ENCODE results near the gene ZSCAN20.

ZSCAN20 gene

DNA sequence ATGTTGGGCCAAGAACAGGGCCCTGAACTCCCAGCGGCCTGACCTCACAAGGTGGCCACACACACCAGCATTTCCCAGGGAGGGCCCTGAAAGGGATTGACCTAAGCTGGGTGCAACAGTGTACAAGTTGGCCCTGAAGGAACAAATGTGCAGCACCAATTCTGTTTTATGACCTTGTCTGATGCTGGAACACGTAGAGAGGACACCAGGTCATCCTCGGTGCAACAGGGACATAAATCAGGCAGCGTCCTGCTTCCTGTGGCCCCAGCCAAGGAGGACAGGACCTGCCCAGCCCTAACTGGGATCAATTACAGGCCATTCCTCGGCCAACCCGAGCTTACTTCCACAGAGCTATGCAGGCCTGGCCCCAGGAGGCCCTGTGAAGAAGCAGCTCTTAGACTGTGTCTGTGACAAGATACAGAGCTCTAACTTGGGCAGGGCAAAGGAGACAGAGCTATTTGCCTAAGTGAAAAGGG, 28.7 kb upstream of the ZSCAN20 start:
- DNase-seq (ENCODE audit: low read depth in 3 of 3), result no peak

DNA sequence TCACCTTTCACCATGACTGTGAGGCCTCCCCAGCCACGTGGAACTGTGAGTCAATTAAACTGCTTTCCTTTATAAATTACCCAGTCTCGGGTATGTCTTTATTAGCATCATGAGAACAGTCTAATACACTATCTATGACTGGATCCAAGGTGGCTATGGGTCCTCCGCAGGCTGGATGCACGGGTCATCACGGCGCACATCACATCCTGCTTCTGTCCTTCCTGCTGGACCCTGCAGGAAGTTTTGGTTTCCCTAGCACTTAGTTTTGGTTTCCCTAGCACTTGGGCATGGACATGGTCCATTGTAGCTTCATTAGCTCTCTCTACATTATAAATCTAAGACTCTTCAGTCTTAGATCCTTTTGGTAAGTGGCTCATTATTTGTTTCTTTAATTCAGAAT, 27.3 kb upstream of the ZSCAN20 start:
- no peak for DNase-seq (ENCODE audit: low read depth in 3 of 3)

DNA sequence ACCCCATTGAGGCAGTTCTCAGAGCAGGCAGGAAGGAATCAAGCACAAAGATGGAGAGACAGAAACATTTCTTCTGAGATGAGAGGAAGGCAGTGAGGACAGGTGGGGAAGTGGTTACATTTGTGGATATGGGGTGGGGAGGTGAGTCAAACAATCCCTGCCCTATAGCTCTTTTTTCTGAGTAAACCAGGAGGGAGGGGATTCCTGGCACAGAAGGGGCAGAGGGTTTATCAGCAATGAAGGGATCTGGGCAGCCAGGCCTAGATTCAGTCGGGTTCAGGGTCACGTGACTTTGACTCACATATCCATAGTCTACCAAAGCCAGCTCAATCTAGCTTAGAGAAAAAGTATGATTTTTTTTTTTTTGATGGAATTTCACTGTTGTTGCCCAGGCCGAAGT, 25.9 kb upstream of the ZSCAN20 start:
- DNase-seq (ENCODE audit: low read depth in 3 of 3), result no peak

DNA sequence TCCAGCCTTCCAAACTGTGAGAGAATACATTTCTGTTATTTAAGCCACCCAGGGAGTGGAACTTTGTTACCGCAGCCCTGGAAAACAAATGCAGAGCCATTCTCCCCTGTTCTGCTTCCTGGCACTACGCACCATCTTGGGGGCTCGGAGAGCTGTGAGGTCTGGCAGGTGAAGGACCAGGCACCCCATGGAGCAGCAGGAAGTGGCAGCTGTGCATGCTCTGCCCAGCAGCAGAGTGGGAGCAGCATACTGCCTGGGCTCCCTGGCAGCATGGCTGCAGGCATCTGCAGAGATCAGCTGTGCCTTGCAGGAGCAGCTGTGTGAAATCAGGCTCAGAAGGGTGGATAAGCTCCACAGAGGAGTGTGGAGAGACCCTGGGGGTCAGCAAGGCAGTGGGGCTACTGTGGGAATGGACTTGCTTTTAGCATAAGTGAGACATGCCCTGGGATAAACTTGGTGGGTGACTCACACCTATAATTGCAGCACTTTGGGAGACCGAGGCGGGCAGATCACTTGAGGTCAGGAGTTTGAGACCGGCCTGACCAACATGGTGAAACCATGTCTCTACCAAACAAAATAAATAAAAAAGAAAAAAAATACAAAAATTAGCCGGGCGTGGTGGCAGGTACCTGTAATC, 17.7 kb upstream of the ZSCAN20 start:
- DNase-seq (ENCODE audit: low read depth in 3 of 3), result no peak

DNA sequence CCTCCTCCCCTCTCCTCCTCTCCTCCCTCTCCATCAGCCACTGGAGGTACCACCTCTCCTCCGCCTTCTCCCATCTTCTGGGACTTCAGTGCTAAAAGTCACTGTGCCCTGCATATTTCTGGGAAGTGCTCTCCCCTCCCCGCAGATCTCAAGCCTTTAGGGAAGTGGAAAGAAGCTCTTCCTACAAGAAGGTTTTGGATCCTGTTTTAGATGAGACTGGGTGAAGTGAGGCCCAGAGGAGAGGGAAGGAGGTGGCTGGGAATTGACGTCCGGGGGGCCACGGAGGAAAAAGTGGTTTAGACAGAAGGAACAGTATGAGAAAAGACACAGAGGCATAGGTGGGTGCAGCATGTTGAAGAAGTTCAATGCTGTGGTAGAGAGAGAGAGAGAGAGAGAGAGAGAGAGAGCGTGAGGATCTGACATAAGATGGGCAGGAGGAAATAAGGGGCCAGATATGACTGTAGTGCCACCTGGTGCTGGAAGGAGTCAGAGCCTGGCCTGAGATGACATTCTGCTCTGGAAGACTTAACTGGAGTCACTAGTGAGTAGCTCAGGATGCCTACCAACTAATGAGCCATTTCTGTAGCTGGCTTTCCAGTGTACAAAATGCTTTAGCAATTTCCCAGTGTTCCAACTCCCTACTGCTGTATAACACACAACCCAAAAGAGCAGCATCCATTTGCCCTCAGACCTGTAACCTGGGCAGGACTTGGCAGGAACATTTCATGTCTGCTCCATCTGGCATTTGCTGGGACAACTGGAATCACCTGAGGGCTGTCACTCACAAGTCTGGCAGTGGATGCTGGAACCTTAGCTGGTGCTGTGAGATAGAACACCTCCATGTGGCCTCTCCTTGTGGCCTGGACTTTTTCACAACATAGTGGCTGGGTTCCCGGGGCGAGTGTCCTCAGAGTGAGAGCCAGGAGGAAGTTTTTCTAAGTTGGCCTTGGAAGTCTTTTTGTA, 16.6 kb upstream of the ZSCAN20 start:
- DNase-seq (ENCODE audit: low read depth in 3 of 3), result no peak

DNA sequence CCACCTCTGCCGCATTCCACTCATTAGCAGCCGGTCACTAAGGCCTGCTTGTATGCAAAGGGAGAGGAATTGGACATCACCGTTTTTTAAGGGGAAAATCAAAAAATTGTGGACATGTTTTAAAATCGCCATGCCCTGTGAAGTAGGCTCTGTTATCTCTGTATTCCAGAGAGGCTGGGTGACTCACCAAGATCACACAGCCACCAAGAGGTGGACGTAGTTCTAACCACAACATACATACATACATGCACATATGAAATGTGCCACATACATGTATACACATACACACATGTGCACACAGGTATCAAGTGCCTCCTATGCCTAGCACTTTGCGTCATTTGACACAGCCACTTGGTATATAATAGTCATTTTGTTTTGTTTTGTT, 16.0 kb upstream of the ZSCAN20 start:
- no peak for DNase-seq (ENCODE audit: low read depth in 3 of 3)

DNA sequence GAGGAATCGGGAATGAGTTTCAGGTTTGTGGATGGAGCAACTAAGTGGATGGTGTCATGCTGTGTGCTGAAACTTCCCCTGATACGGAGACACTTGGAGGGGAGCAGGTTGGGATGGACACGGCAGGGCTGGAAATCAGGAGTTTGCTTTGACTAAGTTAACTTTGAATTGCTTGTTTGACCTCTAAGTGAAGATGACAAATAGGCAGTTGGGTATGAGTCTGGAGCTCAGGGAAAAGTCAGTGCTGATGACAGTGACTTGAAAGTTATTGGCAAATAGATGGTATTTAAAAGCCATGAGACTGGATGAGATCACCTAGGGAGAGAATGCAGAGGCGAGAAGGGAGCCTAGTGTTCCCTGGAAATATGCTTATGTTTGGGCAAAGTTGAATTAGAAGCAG, 12.8 kb upstream of the ZSCAN20 start:
- no peak for DNase-seq (ENCODE audit: low read depth in 3 of 3)

DNA sequence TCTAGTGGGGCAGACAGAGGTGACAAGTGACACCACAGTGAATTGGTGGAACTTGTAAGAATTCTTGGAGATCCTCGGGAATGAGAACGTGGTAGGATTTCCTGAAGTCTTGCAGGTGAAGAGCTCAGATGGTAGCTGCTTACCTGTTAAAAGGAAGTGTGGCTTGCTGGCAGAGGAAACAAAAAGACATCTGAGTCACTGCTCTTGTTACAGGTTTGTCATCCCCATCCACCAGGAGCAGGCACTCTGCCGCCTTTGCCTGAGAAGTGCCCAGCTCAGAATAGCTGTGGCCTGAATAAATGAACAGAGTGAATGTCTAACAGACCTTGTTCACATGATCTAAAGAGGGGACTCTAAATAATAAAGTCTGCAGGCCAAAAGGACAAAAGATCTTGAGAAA, 12.3 kb upstream of the ZSCAN20 start:
- DNase-seq (ENCODE audit: low read depth in 3 of 3), result no peak

DNA sequence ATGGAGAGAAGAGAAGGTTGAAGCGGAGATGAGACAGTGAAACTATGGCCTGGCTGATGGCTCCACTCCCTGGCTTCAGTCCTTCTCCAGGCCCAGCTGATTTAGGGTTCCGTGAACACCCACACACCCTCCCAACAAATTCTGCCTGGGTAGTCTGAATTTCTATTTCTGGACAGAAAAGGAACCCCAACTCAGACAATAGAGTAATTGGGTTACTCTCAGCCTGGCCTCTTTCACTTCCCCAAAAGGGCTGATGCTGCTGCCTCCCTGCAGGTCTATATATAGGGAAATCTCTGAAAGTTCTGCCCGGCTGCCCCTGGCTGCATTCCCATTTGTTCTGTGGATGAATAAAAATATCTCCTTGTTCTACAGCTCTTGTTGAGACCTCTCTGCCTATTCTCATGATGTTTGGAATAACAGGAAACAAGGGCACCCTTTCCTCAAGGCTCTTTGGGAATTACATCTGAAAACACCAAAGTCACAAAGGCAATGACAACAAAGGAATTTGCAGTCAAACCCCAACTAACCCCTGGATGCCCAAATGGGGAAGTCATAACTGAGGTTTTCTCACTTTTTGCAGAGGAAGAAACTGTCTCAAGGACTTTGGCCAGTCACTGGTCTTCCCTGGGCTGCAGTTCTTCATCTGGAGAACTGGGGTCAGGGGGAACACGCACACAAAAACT, 11.4 kb upstream of the ZSCAN20 start:
- DNase-seq (ENCODE audit: low read depth in 3 of 3), result no peak

DNA sequence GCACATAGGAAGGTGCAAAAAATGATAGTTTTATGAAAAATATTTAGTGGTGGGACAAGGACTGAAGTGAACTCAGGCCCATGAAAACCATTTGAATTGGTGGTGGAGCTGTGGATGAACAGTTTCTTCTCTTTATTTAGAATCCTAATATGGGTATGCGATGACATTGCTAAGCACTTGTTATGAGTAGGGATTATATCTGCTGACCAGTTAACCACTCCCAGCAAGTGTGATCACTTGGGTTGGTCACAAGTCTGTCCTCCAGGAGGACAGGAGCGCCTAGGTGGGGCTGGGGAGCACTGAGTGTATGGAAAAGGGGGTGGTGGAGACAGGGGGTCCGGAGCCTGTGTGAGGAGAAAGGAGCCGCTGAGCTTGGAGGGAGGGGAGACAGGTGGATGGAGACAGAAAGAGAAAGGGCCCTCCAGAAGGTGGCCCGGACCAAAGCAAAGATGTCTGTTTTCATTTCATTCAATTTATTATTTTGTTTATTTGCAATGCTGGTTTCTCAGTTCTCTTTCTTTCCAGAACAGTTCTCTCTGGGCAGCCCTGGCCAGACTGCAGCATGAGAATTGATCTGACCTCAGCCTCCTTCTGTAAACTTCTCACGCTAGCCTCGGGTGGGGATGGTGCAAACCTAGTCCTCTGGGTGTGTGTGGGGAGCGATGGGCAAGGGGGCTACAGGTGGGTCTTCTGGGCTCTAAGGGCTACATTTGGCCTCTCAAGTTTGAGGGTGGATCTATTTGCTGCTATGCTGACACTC, 9.9 kb upstream of the ZSCAN20 start:
- DNase-seq (ENCODE audit: low read depth in 3 of 3), result no peak

DNA sequence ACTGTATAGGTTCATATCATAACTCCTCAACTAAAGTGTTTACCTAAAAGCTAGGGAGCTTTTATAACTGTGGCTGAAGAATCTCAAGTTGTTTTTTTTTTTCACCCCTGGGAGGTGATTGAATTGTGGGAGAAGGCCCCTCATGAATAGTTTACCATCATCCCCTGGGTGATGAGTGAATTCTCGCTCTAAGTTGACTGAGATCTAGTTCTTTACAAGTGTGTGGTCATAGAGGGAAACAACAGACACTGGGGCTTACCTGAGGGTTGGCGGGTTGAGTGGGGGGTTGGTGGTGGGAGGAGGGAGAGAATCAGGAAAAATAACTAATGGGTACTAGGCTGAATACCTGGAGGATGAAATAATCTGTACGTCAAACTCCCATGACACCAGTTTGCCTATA, 7.9 kb upstream of the ZSCAN20 start:
- no peak for DNase-seq (ENCODE audit: low read depth in 3 of 3)

DNA sequence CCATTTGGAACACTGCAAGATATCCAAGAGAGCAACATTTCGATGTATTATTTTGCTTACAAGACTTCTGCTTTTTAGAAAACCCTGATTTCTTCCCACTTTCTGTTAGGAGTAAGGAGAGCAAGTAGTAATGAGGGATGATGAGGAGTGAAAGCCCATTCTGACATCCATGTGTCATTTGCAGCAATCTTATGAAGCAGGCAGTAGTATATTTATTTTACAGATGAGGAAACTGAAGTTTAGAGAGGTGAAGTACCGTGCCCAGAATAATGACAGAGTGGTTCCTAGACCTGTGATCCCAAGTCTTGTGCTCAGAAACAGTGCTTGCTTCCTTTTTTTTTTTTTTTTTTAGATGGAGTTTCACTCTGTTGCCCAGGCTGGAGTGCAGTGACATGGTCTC, 7.1 kb upstream of the ZSCAN20 start:
- no peak for DNase-seq (ENCODE audit: low read depth in 3 of 3)

DNA sequence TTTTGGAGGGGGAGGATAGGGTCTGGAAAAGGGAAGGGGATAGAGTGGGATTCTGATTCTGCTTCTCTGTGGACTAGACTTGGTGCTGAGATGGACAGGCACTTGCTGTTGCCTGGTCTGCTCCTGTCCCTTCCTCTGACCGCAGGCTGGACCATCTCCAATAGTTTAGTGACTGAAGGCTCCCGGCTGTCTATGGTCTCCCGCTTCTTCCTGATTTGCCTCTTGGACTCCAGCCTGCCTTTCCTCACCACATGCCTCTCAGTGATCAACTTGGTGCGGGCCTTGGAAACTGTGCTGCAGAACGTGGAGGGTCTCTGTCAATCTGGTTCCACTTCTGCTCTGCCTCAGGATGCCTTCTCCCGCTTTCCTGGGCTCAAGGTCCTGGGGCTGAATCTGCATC, 6.3 kb upstream of the ZSCAN20 start:
- no peak for DNase-seq (ENCODE audit: low read depth in 3 of 3)

DNA sequence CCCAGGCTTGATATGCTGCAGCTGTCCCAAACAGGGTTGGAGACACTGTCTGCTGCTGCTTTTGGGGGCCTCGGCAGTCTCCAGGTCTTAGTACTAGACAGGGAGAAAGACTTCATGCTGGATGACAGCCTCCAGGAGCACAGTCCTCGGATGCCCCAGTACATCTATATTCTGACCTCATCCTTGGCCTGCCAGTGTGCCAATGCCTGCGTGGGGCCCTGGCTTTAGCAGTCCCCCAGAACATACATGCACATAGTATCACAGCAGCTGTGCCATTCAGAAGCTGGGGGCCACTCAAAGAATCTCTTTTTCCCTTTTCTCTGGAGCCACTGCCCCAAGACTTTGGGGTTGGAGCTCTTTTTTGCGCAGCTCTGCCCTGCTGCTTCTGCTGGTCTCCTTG, 4.4 kb upstream of the ZSCAN20 start:
- DNase-seq (ENCODE audit: low read depth in 3 of 3), result no peak

DNA sequence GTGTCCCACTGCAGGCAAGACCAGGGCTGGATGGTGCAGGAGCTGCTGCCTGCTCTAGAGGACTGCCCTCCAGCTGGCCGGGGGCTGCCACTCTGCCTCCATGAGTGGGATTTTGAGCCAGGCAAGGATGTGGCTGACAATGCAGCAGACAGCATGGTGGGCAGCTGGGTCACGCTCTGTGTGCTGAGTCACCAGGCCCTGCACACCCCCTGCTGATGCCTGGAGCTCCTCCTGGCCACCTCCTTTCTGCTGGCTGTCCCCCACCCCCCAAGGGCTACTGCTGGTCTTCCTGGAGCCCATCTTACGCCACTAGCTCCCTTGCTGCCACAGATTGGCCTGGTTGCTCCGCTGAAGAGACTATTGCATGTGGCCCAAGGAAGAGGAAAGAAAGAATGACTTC, 3.9 kb upstream of the ZSCAN20 start:
- DNase-seq (ENCODE audit: low read depth in 3 of 3), result no peak

DNA sequence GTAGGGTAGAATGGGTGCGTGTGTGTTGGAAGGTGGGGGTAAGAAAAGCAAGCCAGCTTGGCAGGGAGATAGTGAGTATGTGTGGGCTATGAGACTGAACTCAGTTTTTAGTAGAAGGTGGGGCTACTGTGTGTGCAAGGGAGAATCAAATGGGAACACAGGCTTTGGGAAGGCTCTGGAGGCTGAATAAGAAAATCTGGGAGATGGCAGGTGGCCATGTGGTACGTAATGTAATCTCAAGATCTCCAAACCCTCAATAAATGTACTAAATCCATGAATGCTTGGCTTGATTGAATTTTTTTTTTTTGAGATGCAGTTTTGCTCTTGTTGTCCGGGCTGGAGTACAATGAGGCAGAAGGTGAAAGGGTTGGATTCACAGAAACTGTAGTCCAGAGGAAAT, 3.5 kb upstream of the ZSCAN20 start:
- no peak for DNase-seq (ENCODE audit: low read depth in 3 of 3)

DNA sequence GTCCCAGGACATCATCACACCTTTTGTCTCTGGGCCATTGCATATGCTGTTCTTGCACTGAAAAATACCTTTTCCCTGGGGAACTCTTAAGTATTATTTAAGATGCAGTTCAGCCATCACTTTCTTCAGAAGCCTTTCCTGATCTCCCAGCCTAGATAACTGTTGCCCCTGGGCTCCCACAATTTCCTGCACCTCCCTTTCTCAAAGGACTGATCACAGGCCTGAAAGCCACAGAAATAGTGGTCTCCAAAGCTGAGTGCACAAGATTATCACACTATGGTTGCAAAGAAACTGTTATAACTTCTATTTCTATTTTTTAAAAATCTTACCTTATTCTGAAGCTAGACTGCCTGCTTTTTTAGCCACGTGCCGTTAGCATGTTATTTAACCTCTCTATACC, 2.8 kb upstream of the ZSCAN20 start:
- DNase-seq (ENCODE audit: low read depth in 3 of 3), result no peak

DNA sequence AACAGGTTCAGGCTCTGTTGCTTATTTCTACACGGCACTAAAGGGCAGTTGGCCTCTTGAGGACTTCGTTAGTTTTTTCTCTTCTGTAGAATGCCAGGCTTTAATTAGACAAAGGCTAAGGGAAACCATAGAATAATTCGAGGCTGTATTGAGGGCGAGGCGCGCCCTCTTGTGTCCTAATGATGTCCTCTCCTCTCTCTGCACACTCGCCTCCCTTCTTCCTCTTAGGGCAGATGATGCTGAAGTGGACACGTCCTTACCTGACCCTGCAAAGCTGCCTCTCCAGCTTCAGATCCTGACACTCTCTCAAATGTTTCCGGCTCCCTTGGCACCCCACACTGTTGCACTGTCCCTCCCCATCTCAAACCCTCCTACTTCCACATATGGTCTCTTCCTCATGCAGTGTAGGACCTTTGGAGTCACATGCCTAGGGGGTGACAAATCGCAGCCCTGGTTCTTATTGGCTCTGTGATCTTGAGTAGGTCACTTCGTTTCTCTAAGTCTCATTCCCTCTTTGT, 1.9 kb upstream of the ZSCAN20 start:
- peak; percentile 20 to 54 (median 33) for DNase-seq (ENCODE audit: low read depth in 3 of 3)

DNA sequence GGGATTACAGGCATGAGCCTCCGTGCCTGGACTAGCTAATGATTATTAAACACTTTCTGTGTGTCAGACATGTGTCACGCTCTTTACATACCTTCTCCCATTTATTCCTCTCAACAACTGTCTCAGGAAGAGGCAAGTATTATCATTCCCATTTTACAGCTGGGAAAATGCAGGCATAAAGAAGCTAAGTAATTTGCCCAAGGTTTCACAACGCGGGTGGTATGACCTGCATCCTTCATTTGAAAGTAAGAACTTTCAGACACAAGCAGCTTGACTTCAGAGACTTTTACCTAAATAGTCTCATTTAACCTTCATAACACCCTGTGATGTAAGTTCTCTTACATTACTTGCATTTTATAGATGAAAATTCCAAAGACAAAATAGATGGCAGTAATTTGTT, 1.0 kb upstream of the ZSCAN20 start:
- DNase-seq (ENCODE audit: low read depth in 3 of 3), result no peak

DNA sequence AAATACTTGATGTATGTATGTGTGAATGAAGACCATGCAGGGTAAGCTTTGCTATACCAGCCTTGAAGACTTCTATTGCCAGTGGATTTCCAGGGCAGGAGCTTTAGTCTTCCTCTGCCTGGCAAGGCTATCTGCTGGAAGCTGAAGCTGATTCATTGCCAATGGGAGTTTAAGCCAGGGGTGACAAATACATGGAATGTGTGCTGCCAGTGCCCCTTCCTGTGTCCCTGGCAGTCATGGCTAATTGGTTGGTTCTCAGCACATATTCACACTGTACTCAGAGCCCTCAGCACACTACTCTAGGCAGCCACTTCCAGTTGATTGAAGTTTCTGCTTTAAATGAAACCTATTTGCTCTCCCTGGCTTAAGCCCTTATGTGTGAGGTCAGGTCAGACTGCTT, 1.5 kb downstream of the ZSCAN20 start:
- no peak for DNase-seq (ENCODE audit: low read depth in 3 of 3)

DNA sequence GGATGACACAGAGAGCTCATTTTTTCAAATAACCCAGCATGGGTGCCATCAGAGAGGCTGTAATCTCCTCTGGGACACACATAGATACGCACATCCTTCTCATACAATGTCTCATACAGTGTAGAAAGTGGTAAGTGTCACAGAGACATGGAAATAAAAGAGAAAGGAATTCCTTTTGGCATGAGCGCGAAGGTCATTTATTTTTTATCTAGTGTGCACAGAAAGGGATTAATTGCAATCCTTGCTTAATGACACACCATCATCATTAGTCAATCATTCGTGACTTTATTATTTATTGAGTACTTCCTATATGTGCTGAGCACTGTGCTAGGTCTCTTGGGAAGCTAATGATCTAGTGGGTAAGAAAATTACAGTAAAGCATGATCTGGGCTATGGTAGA, 5.0 kb downstream of the ZSCAN20 start:
- no peak for DNase-seq (ENCODE audit: low read depth in 3 of 3)

DNA sequence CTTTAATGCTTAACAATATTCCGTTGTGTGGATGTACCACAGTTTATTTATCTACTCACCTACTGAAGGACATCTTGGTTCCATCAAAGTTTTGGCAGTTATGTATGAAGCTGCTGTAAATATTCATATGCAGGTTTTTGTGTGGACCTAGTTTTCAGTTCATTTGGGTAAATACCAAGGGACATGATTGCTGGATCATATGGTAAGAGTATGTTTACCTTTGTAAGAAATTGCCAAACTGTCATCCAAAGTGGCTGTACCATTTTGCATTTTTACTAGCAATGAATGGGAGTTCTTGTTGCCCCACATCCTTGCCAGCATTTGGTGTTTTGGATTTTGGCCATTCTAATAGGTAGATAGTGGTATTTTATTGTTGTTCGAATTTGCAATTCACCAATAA, 10.0 kb downstream of the ZSCAN20 start:
- no peak for DNase-seq (ENCODE audit: low read depth in 3 of 3)
